ENCODE data around the gene GPR161.
"Not testable (repeated sequence)": the region's sequence is repeated elsewhere in the genome, so short reads cannot be mapped to it uniquely, and the experiment has no call there.

GPR161 gene

DNA sequence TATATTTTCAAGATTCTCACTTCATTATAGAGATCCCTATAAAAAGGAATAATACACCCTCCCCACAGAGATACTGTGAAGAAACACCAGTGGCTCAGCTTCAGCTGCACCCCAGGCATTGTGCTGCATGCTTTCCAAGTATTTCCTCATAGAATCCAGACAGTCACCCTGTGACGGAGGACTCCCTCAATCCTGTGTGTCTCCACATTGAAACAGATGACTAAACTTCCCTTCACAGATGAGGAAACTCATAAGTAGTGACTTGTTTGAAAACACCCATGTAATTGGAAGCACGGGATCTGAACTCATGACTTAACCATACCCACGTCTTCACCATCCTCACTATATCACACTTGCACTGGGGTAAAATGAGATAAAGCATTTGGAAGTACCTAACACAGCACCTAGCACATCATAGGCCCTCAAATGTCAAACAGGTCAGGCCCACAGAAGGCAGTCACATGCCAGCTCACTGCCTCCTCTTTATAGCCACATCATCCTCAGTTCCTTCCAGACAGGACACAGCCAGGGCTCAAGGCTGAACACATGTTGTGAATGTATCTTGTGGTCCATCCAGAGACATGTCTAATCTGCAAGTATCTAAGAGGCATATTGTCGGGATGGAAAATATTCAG, 55.2 kb downstream of the GPR161 start:
- no peaks in the 10 kb centered on the region for H3K36me3 ChIP-seq (ENCODE audit: control insufficient read depth, insufficient read depth, low read length)
- H3K9ac ChIP-seq (ENCODE audit: low read depth, low read length): no peak overlapping the region
- H3K4me3 ChIP-seq (ENCODE audit: low read depth, low read length): no peak overlapping the region
- no peaks in the 10 kb centered on the region for H3K9me3 ChIP-seq (ENCODE audit: control insufficient read depth, insufficient read depth, low read length)
- no peaks in the 10 kb centered on the region for H3K27me3 ChIP-seq (ENCODE audit: control insufficient read depth, insufficient read depth, low read length)
- peaks cover 2% of the 10 kb centered on the region for H3K4me1 ChIP-seq (ENCODE audit: control insufficient read depth, insufficient read depth, low read length)

DNA sequence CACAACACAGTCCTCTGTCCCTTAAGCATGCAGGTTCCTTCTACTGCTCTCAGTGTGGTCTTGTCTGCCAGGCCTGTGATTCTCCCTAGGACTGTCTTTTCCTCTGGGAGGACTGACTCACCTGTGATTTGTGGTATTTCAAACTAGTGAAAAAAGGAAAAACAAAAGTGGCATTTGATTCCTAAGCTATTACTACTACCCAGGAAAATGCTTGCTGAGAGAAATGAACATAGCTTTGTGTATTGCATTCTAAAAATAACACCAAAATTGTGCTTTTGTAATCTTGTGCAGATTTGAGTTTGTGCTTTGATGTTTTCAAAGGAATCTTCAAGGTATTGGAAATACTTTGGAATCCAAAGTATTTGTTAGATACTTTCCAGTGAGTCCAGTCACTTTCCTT, 57.0 kb downstream of the GPR161 start:
- H3K4me1 ChIP-seq (ENCODE audit: control insufficient read depth, insufficient read depth, low read length): no peaks in the 10 kb centered on the region
- no peaks in the 10 kb centered on the region for H3K9me3 ChIP-seq (ENCODE audit: control insufficient read depth, insufficient read depth, low read length)
- H3K27me3 ChIP-seq (ENCODE audit: control insufficient read depth, insufficient read depth, low read length): no peaks in the 10 kb centered on the region
- no peak overlapping the region for H3K9ac ChIP-seq (ENCODE audit: low read depth, low read length)
- no peaks in the 10 kb centered on the region for H3K36me3 ChIP-seq (ENCODE audit: control insufficient read depth, insufficient read depth, low read length)
- no peak overlapping the region for H3K4me3 ChIP-seq (ENCODE audit: low read depth, low read length)

DNA sequence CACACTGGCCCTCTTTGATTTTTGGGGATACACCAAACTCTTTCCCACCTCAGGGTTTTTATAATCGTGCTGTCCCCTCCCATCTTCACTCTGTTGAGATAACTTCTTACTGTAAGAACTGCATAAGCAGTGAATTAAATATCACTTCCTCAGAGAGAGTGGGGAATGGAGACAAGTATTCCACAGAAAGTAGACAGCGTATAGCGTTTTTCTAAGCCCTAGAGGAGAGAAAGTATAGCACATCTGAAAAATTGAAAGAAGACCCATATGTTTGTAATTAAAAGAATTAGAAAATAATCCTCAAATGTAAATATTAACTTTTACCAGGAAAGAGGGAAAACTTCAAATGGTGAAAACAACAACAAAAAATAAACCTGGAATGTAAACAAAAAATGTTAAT, 67.3 kb downstream of the GPR161 start:
- H3K36me3 ChIP-seq (ENCODE audit: control insufficient read depth, insufficient read depth, low read length): no peaks in the 10 kb centered on the region

GRCh38 chr1:168065506-168065905, 71.2 kb downstream of the GPR161 start:
- H3K27me3 ChIP-seq (ENCODE audit: control insufficient read depth, insufficient read depth, low read length): no peaks in the 10 kb centered on the region
- no peaks in the 10 kb centered on the region for H3K9me3 ChIP-seq (ENCODE audit: control insufficient read depth, insufficient read depth, low read length)
- no peaks in the 10 kb centered on the region for H3K4me1 ChIP-seq (ENCODE audit: control insufficient read depth, insufficient read depth, low read length)
- H3K9ac ChIP-seq (ENCODE audit: low read depth, low read length): no peak overlapping the region
- no peak overlapping the region for H3K4me3 ChIP-seq (ENCODE audit: low read depth, low read length)
- no peaks in the 10 kb centered on the region for H3K36me3 ChIP-seq (ENCODE audit: control insufficient read depth, insufficient read depth, low read length)

More for the DNA sequence above, 67.3 kb downstream of the GPR161 start:
- no peak overlapping the region for H3K9ac ChIP-seq (ENCODE audit: low read depth, low read length)
- H3K9me3 ChIP-seq (ENCODE audit: control insufficient read depth, insufficient read depth, low read length): no peaks in the 10 kb centered on the region
- no peaks in the 10 kb centered on the region for H3K4me1 ChIP-seq (ENCODE audit: control insufficient read depth, insufficient read depth, low read length)
- no peak overlapping the region for H3K4me3 ChIP-seq (ENCODE audit: low read depth, low read length)
- H3K27me3 ChIP-seq (ENCODE audit: control insufficient read depth, insufficient read depth, low read length): no peaks in the 10 kb centered on the region

DNA sequence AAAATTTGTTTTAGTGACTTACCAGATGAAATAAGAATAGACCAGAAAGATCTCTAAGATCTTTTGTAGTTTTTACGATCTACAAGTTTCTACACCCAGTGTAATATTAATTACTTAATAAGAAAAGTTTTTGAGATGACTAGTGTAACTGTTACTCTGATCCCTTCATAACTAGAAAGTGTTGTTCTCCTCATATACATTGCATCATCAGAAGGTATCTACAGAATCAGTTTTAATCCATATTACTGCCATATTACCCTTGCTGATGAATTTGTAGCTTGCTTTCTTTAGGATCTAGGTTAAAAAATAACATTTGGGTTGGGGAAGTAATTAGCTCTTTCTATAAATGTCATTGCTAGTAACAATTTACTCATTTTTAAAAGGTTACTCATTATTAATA, 72.5 kb downstream of the GPR161 start:
- Histone ChIP-seq H3K9ac (ENCODE audit: low read depth, low read length) (no peak overlapping the region), H3K4me3 (ENCODE audit: low read depth, low read length) (no peak overlapping the region), H3K36me3 (ENCODE audit: control insufficient read depth, insufficient read depth, low read length) (no peaks in the 10 kb centered on the region), H3K9me3 (ENCODE audit: control insufficient read depth, insufficient read depth, low read length) (no peaks in the 10 kb centered on the region), H3K4me1 (ENCODE audit: control insufficient read depth, insufficient read depth, low read length) (no peaks in the 10 kb centered on the region), H3K27me3 (ENCODE audit: control insufficient read depth, insufficient read depth, low read length) (no peaks in the 10 kb centered on the region)

DNA sequence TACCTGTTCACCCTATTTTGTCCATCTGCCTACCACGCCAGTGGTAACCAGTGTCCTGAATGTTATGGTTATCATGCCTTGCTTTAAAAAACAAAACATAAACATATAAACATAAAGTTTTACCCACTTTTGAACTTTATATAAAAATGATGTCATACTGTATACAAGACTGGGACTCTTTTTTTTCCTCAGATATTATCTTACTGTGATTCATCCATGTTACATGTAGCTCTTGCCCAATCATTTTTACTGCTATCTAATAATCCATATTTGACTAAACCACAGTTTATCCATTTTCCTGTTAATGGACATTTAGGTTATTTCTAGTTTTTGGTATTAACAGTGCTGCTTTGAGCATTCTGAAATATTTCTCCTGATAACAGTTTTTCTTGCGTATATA, 78.8 kb downstream of the GPR161 start:
- Histone ChIP-seq H3K4me3 (ENCODE audit: low read depth, low read length) (no peak overlapping the region), H3K9ac (ENCODE audit: low read depth, low read length) (no peak overlapping the region), H3K9me3 (ENCODE audit: control insufficient read depth, insufficient read depth, low read length) (no peaks in the 10 kb centered on the region), H3K4me1 (ENCODE audit: control insufficient read depth, insufficient read depth, low read length) (no peaks in the 10 kb centered on the region), H3K36me3 (ENCODE audit: control insufficient read depth, insufficient read depth, low read length) (no peaks in the 10 kb centered on the region), H3K27me3 (ENCODE audit: control insufficient read depth, insufficient read depth, low read length) (no peaks in the 10 kb centered on the region)

DNA sequence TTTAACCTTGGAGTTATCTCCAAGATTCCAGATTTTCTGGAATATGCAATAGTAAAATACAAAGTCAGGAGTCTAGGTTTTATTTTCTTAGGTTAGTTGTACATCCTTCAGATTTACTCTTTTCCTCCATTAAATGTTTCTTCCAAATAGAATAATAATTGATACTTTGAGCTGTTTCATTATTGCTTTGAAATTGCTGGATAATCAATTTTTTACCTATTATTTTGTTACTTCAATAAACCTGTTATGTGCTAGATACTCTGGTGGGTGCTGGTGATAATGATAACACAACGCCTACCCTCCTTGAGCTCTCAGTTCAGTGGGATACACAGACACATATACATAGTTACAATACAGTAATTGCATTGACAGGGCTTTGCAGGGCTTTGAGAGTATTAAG, 79.4 kb downstream of the GPR161 start:
- Histone ChIP-seq H3K27me3 (ENCODE audit: control insufficient read depth, insufficient read depth, low read length) (no peaks in the 10 kb centered on the region), H3K4me1 (ENCODE audit: control insufficient read depth, insufficient read depth, low read length) (no peaks in the 10 kb centered on the region), H3K4me3 (ENCODE audit: low read depth, low read length) (no peak overlapping the region), H3K9ac (ENCODE audit: low read depth, low read length) (no peak overlapping the region), H3K9me3 (ENCODE audit: control insufficient read depth, insufficient read depth, low read length) (no peaks in the 10 kb centered on the region), H3K36me3 (ENCODE audit: control insufficient read depth, insufficient read depth, low read length) (no peaks in the 10 kb centered on the region)

DNA sequence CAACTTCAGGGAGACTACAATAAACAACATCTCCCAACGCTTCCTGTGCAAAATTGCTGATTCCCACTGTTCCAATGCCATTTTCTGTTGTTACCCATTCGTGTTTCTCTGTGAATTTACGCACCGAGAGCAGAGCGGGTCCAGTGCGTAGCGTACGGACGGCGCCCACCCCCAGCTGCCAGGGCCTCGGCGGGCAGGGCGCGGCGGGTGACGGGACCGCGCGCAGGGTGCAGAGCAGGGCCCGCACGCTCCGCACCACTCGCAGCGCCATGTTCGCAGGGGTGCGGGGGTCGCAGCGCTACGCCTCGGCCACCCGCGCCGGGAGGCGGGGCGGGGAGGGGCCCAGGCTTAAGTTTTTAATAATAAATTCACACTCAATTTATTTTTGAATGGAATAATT, 80.6 kb downstream of the GPR161 start:
- not testable (repeated sequence) for H3K27me3 ChIP-seq (ENCODE audit: control insufficient read depth, insufficient read depth, low read length); H3K9ac ChIP-seq (ENCODE audit: low read depth, low read length); H3K4me3 ChIP-seq (ENCODE audit: low read depth, low read length); H3K4me1 ChIP-seq (ENCODE audit: control insufficient read depth, insufficient read depth, low read length); H3K9me3 ChIP-seq (ENCODE audit: control insufficient read depth, insufficient read depth, low read length); H3K36me3 ChIP-seq (ENCODE audit: control insufficient read depth, insufficient read depth, low read length)

DNA sequence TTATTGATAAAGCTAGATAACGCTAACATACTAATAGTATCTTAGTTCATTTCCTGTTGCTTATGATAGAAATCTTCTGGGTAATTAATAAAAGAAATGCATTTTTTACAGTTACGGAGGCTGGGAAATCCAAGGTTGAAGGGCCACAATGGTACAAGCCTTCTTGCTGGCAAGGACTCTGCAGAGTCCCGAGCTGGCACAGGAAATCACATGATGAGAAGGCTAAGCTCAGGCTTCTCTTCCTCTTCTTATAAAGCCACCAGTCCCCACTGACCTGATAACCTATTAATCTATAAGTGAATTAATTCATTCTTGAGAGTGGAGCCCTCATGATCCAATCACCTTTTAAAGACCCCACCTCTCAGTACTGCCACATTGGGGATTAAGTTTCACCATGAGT, 82.6 kb downstream of the GPR161 start:
- H3K9me3 ChIP-seq (ENCODE audit: control insufficient read depth, insufficient read depth, low read length): no peaks in the 10 kb centered on the region
- H3K9ac ChIP-seq (ENCODE audit: low read depth, low read length): no peak overlapping the region
- H3K4me1 ChIP-seq (ENCODE audit: control insufficient read depth, insufficient read depth, low read length): no peaks in the 10 kb centered on the region
- H3K27me3 ChIP-seq (ENCODE audit: control insufficient read depth, insufficient read depth, low read length): no peaks in the 10 kb centered on the region
- H3K36me3 ChIP-seq (ENCODE audit: control insufficient read depth, insufficient read depth, low read length): no peaks in the 10 kb centered on the region
- no peak overlapping the region for H3K4me3 ChIP-seq (ENCODE audit: low read depth, low read length)

DNA sequence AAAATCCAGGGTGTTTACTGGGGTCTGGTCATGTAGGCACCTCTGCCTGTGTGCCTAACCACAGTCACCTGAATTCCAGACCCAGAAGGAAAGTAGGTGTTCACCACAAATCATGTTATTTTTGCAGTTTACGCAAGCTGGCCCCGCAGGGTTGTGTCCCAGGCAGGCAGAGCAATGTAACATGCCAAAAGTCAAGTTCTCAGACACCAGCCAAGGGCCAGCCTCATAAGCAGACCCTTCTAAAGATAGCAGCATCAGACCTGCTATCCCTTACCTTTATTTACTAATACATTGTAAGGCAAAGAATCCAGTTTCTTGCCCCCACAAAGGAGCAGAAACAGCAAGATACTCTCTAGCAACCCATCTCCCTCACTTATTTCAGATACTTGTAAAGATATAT, 83.0 kb downstream of the GPR161 start:
- no peak overlapping the region for H3K4me3 ChIP-seq (ENCODE audit: low read depth, low read length)
- no peaks in the 10 kb centered on the region for H3K4me1 ChIP-seq (ENCODE audit: control insufficient read depth, insufficient read depth, low read length)
- no peaks in the 10 kb centered on the region for H3K9me3 ChIP-seq (ENCODE audit: control insufficient read depth, insufficient read depth, low read length)
- no peak overlapping the region for H3K9ac ChIP-seq (ENCODE audit: low read depth, low read length)
- H3K27me3 ChIP-seq (ENCODE audit: control insufficient read depth, insufficient read depth, low read length): no peaks in the 10 kb centered on the region
- no peaks in the 10 kb centered on the region for H3K36me3 ChIP-seq (ENCODE audit: control insufficient read depth, insufficient read depth, low read length)

GRCh38 chr1:168050880-168051279, 85.8 kb downstream of the GPR161 start:
- no peaks in the 10 kb centered on the region for H3K27me3 ChIP-seq (ENCODE audit: control insufficient read depth, insufficient read depth, low read length)
- H3K9me3 ChIP-seq (ENCODE audit: control insufficient read depth, insufficient read depth, low read length): no peaks in the 10 kb centered on the region
- no peaks in the 10 kb centered on the region for H3K36me3 ChIP-seq (ENCODE audit: control insufficient read depth, insufficient read depth, low read length)
- H3K4me1 ChIP-seq (ENCODE audit: control insufficient read depth, insufficient read depth, low read length): no peaks in the 10 kb centered on the region
- no peak overlapping the region for H3K4me3 ChIP-seq (ENCODE audit: low read depth, low read length)
- H3K9ac ChIP-seq (ENCODE audit: low read depth, low read length): no peak overlapping the region

DNA sequence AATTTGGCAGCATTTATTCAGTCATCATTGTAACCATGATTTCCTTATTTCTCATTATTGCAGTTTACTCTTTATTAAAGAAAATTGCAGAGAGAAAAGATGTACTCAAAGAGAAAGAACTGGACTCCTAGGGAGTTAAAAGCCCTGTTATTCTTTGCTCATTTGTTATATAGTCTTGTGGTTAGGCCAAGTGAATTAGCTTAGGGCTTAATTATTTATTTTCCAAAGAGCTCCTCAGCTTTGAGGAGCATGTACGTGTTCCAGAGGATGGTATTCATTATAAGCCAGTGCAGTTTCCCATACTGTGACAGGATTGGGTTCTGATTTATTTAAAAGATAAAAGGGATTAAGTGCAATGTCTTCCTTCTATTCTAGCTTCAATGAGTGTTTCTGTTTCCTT, 86.4 kb downstream of the GPR161 start:
- H3K9ac ChIP-seq (ENCODE audit: low read depth, low read length): no peak overlapping the region

More for the DNA sequence above, 86.4 kb downstream of the GPR161 start:
- Histone ChIP-seq H3K27me3 (ENCODE audit: control insufficient read depth, insufficient read depth, low read length) (no peaks in the 10 kb centered on the region), H3K4me1 (ENCODE audit: control insufficient read depth, insufficient read depth, low read length) (no peaks in the 10 kb centered on the region), H3K4me3 (ENCODE audit: low read depth, low read length) (no peak overlapping the region), H3K9me3 (ENCODE audit: control insufficient read depth, insufficient read depth, low read length) (no peaks in the 10 kb centered on the region), H3K36me3 (ENCODE audit: control insufficient read depth, insufficient read depth, low read length) (no peaks in the 10 kb centered on the region)
